Stimulated activated memory B cell treated with anti-CD40 and anti-IgM and Interleukin-4, amounts not matched to agents 10 μg/mL and 1 μg/mL and 100 μg/mL, for 72 hours (primary cell): ENCODE measurements around the gene AKIRIN1.
"Not testable (repeated sequence)": the region's sequence is repeated elsewhere in the genome, so short reads cannot be mapped to it uniquely, and the experiment has no call there.

Source experiments
- ATAC-seq: fragments of 150-1000 bp; cut with Tn5 transposase; 2 replicates; pipeline ENCODE4 v1.10.0; 2021
- H3K27ac Mint-ChIP-seq: one replicate; pipeline ENCODE4 v1.8.0; 2022; ENCODE audit warnings: mild to moderate bottlenecking, mixed read lengths
- H3K27me3 Mint-ChIP-seq: one replicate; pipeline ENCODE4 v1.8.0; 2022; ENCODE audit warnings: mixed read lengths
- H3K36me3 Mint-ChIP-seq: one replicate; pipeline ENCODE4 v1.8.0; 2022; ENCODE audit warnings: mixed read lengths
- H3K4me1 Mint-ChIP-seq: one replicate; pipeline ENCODE4 v1.8.0; 2022; ENCODE audit warnings: mixed read lengths
- H3K4me3 Mint-ChIP-seq: one replicate; pipeline ENCODE4 v1.8.0; 2022; ENCODE audit warnings: mild to moderate bottlenecking, moderate library complexity, mixed read lengths
- H3K9me3 Mint-ChIP-seq: one replicate; pipeline ENCODE4 v1.8.0; 2022; ENCODE audit warnings: mixed read lengths

AKIRIN1 gene

GRCh38 chr1:39048745-39049370 is 57.8 kb downstream of the AKIRIN1 start:
- peaks cover 12% of the 10 kb centered on the region for H3K4me1 Mint-ChIP-seq
- no peak overlapping the region for H3K27ac Mint-ChIP-seq
- no peaks in the 10 kb centered on the region for H3K27me3 Mint-ChIP-seq
- H3K36me3 Mint-ChIP-seq, result peaks cover 23% of the 10 kb centered on the region
- no peaks in the 10 kb centered on the region for H3K9me3 Mint-ChIP-seq
- no peak for ATAC-seq
- no peak overlapping the region for H3K4me3 Mint-ChIP-seq

GRCh38 chr1:39050001-39050400 is 58.9 kb downstream of the AKIRIN1 start:
- Mint-ChIP-seq H3K4me3 (no peak overlapping the region), H3K9me3 (no peaks in the 10 kb centered on the region), H3K27me3 (no peaks in the 10 kb centered on the region), H3K4me1 (peaks cover 7% of the 10 kb centered on the region), H3K27ac (no peak overlapping the region), H3K36me3 (peaks cover 13% of the 10 kb centered on the region)
- no peak for ATAC-seq

DNA sequence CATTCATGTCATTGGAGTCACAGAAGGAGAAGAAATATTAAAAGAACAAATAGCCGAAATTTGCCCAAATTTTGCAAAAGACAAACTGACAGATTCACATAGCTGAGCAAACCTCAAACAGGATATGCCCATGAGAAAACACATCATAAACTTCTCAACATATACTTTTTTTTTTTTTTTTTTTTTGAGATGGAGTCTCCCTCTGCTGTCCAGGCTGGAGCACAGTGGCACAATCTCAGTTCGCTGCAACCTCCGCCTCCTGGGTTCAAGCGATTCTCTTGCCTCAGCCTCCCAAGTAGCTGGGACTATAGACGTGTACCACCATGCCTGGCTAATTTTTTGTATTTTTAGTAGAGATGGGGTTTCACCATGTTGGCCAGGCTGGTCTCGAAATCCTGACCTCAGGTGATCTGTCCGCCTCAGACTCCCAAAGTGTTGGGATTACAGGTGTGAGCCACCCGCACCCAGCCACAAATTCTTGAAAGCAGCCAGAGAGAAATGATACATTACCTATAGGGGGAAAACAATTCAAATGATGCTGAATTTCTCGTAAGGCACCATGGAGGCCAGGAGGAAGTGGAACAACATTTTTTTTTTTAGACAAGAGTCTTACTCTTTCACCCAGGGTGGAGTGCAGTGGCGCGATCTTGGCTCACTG is 60.2 kb downstream of the AKIRIN1 start:
- not testable (repeated sequence) for H3K27me3 Mint-ChIP-seq, ATAC-seq, H3K4me3 Mint-ChIP-seq, H3K27ac Mint-ChIP-seq, H3K9me3 Mint-ChIP-seq, H3K4me1 Mint-ChIP-seq
- H3K36me3 Mint-ChIP-seq, result peaks cover 13% of the 10 kb centered on the region

- no peaks in the 10 kb centered on the region for H3K27me3 Mint-ChIP-seq
- H3K36me3 Mint-ChIP-seq, result peaks cover 7% of the 10 kb centered on the region
- peaks cover 7% of the 10 kb centered on the region for H3K4me1 Mint-ChIP-seq
- H3K27ac Mint-ChIP-seq, result no peak overlapping the region
- ATAC-seq, result no peak
- no peak overlapping the region for H3K4me3 Mint-ChIP-seq
- no peaks in the 10 kb centered on the region for H3K9me3 Mint-ChIP-seq
These were observed 60.9 kb downstream of the AKIRIN1 start for GRCh38 chr1:39051956-39052355.

- H3K4me3 Mint-ChIP-seq, H3K4me1 Mint-ChIP-seq, H3K9me3 Mint-ChIP-seq, H3K27me3 Mint-ChIP-seq, H3K27ac Mint-ChIP-seq, H3K36me3 Mint-ChIP-seq, ATAC-seq: not testable (repeated sequence)
These were observed 64.2 kb downstream of the AKIRIN1 start for GRCh38 chr1:39055213-39055710.
